Measurements from ENCODE around the gene PHF21A.

The PHF21A gene

DNA sequence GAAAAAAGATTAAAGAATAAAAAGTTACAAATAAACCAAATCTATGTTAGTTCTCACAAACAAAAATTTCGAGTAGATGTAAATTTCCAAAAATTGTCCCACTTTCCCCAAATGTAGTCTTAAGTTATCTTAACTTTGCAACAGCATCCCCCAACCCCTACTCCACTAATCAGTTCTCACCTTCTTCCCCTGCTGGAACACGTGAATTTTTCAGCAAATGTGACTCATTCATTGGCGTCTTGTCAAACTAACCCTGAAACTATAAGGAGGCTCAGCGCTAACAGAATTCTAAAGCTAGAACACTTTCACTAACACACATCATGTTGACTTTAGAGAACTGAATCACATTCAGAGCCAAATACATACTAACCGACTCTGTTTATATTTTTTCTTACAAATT, 46.1 kb downstream of the PHF21A start:
- no peak for DNase-seq

DNA sequence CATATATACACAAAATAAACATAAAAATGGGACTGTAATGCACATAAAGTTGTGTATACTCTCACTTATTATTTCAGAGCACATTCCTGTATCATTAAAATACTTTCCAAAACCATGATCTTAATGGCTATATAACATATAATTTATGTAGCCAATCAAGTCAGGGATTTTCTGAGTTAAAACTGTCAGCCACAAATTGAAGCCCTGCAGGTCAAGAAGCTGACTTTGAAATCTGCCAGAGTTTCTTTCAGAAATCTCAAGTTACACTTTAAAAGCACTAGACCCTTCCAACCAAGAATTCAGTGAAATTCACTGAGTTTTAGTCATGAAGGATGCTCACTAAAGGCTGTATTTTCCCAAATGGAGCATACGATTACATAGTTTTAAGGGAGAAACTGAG, 47.6 kb downstream of the PHF21A start:
- DNase-seq: no peak

DNA sequence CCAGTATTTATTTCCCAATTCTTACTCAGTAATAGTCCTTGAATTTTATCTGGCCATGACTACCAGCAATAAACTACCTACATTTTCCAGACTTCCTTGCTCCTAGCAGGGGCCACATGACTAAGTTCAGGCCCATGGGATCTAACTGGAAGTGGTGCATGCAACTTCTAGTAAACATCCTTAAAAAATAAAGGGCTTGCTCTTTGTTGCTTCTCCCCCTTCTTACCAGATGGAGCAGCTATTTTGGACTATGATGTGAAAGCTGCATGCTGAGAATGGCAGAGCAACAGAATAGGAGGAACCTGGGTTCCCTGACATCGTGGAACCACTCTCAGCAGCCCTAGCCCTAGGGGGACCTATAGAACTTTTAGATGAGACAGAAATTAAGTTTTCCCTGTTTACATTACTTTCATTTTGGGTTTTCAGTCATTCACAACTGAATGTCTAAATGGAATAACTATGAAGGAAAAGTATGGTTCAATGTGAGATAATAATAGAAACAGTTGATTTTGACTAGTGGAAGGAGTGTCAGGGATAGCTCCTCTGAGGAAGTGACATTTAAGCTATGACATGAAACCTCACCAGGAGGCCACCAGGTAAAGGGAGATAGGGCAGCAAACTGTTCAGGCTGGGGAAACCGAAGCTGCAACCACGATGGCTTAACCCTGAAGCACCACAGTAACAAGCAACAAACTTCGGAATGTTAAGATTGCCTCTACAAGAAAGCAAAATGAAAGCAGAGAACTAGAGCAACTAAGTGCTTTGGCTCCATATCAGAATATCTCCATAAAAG, 48.9 kb downstream of the PHF21A start:
- no peak for DNase-seq

DNA sequence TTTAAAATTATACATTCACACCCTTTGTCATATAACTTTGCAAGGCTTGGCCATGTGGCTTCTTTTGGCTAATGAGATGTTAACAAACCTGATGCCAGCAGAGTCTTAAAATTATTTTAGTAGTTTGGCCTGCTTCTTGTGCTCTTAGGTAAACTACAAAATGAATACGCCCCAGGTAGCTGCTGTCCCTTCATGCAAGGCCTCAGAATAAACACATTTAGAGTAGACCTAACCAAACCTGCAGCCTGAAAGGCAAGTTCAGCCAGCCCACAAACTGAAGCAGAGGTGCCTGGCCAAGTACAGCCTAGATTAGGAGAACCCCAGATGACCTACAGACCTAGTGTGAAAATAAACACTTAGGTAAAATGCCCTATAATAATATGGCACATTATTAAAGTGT, 50.2 kb downstream of the PHF21A start:
- no peak for DNase-seq

DNA sequence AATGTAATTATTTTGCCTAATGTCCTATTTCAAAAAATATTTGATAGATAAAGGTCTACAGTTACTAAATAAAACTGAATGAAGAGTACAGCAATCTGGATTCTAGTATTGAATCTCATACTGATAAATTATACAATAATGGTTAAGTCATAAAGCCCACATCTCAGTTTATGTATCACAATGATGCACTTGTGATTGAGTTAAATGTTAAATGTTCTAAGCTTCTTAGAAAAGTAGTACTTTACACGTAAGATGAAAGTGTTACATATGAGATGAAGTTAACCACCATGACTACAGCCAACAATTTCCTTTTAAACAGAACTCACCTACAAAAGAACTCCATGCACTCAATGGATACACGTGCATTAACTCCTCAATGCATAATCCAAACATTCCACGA, 51.7 kb downstream of the PHF21A start:
- no peak for DNase-seq

DNA sequence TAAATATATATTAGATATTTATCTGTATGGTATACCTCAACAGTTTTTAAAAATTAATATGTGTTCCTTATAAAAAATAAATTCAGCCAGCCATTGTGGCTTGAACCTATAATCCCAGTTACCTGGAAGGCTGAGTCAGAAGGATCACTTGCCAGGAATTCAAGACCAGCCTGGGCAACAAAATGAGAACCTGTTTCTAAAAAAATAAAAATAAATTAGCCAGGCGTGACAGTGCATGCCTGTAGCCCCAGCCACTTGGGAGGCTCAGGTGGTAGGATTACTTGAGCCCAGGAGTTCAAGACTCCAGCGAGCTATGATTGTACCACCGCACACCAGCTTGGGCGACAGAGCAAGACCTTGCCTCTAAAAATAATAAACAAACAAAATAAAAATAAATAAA, 54.9 kb downstream of the PHF21A start:
- DNase-seq: no peak

DNA sequence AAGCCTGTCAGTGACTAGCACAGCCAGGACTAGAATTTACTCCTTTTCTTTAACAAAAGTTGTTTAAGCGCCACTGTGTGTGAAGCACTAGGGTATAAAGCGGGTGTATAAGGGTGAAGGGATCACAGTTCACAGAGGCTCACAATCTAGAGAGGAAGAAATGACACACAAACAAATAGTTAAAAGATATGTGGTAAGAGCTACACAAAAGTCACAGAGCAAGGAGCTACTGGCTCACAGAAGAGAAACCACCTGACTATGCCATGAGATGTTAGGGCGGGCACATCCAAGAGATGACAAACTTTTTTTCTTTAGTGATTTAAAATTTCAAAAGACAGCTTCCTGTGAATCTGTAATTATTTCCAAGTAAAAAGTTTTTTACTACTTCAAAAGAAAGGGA, 55.6 kb downstream of the PHF21A start:
- DNase-seq: no peak

DNA sequence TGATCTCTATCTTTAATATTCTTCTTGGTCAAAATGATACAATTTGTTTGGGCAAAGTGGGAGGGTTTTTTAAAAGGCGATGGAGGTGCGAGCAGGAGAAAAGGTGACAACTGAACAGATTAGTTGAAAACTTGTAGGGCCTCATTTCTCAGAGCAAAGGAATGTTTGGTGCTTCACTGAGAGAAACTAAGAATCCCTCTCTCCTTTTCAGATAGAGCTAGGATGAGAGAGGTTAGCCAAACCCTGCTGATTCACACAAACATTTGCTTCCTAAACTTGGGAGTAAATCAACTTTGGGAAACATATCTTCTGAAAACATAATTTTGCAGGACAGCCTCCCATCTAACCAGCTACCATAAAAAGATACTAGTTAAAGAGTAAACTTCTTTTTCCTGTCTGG, 57.0 kb downstream of the PHF21A start:
- DNase-seq: no peak

DNA sequence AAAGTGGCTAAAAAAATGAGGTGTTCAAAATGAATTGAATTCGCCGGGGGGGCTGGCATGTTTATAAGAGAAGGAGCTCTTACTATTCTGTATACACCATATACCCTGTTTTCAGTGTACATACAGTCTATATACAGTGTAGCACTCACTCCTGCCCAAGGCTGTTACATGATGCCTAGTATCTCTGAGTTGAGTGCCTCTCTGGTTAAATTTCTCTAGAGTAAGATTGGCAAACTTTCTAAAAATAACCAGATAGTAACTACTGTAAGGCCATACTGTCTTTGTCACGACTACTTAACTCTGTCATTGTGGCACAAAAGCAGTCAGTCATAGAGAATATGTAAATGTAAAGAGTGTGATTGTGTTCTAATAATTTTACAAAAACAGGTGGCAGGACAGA, 58.1 kb downstream of the PHF21A start:
- DNase-seq: no peak

DNA sequence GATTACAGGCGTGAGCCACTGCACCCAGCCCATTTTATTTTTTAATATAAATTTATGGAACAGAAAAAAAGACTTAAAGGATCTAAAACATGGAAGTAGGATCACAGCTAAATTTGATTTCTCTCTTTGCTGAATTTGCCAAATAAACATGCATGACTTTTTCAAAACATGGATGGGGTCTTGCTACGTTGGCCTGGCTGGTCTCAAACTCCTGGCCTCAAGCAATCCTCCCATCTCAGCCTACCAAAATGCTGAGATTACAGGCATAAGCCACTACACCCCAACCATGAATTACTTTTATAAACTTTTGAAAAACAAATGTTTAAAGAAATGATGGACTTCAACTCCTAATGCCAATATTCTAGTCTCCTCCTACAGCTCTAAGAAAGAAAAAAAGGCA, 61.2 kb downstream of the PHF21A start:
- no peak for DNase-seq

DNA sequence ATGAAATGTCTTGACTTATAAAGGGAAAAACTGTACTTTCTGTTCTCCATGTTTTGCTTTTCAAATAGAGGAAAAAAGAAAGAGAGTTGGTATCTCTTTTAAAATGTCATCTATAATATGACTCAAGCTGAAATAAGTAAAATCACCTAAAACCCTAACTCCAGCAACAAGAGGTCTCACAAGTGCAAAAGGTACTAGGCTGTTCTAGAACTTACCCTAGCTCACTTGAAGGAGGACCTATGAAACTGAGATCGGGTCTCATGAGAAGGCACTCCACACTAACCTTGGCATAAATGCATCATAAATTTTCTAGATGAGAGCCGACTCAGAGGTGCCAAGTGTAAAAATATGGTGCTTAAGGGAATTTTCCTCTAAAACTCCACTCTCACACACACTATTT, 63.8 kb downstream of the PHF21A start:
- DNase-seq: no peak

DNA sequence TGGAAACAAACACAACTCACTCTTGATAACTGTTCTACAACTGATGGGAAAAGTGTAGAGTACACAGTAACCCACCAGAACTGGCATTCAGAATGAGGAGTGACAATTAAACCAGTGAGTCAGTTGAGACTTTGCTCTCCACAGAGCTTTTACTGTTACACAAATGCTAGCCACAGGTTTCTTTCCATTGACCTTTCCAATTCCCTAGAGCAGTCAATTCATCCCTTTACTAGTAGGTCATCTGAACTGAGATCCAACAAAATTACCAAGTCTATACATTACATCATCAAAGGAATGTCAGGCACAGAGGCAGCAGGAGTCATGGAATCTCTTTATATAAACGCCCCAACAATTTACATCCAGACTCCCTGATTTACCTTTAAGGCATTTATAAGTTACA, 65.9 kb downstream of the PHF21A start:
- no peak for DNase-seq

DNA sequence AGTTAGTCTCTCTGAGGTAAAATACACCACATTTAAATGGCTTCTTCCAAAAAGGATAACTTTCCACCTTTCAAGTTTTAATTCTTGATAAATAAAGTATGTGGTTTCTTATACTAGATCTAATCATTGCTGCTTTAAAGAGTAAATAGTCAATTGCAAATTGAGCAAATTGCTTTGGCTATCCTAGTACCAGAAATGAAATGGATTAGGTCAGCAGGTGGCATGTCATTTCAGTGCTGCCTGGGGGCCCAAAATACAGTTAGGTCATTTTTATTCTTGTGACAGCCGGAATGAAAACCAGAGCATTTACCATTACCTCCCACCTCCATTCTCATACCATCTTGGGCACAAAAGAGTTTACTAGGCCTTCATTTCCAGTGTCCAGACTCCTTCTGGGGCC, 70.2 kb downstream of the PHF21A start:
- no peak for DNase-seq

DNA sequence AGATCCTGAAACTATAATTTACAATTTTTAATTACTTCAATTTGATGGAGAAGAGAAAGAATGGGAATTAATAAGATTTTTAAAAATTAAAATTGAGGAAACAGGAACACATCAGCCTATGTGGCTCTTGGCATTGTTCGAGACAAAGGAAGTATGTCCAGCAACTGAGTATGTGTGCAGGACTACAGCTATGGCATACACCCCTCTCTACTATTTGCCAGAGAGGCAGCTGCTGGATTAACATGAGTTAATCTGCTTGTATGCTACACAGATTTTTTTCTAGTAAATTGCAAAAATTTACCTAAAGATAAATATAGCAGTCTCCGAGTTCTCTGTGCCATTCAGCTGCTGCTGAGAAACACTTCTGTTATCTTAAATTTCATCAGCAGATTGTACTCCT, 70.6 kb downstream of the PHF21A start:
- no peak for DNase-seq

DNA sequence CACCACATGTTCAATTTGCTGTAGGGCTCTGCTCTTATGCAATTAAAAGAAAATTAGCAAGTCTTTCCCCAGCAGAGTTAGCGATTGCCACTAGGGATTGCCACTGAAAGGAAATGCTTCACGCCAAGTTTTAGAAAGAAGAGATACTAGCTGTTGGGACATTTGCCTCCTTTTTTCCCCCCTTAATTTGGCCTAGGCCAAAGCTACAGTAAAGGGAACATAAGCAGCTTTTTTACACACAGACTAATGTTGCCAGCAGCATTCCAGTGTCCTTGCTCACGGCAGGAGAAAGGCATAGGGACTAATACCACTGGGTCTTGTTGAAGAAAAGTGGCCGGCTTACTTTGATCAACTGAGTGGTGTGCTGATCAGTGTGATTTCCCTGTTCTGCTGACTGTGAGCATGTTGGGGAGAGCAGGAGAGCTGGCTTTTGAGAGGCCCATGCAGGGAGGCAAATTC, 71.2 kb downstream of the PHF21A start:
- DNase-seq: no peak

DNA sequence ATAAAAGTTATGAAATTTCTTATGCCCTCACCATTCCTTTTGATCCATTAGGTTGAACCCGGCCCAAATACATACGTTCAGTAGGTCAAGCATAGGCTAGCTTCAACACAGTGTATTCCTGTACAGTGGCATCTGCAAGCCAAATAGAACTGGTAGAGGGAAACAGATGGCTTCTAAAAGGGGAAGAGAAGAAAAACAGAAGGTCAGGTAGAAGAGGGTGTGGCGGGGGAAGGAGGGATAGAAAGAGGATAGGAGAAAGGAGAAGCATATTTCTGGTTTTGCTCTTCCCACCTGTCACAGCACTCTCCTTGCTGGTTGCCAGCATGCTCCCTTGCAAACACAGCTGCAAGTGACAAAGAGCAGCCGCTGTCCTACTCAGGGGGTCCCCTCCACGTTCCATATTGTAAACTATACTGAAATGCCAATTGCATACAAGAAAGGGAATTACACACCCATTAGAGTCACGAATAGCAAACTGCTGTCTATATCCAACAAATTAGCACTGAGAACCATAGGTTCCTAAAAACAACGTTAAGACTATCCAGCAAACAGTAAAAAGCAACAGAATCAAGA, 71.8 kb downstream of the PHF21A start:
- DNase-seq: no peak

DNA sequence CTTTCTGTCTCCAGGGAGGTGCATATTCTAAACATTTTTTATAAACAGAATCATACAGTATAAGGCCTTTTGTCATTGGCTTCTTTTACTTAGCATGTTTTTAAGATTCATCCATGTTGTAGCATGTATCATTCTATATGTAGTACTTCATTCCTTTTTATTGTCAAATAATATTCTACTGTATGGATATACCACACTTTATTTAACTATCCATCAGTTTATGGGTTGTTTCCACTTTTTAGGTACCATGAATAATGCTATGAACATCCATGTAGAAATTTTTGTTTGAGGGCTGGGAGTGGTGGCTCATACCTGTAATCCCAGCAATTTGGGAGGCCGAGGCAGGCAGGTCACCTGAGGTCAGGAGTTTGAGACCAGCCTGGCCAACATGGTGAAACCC, 73.1 kb downstream of the PHF21A start:
- no peak for DNase-seq

DNA sequence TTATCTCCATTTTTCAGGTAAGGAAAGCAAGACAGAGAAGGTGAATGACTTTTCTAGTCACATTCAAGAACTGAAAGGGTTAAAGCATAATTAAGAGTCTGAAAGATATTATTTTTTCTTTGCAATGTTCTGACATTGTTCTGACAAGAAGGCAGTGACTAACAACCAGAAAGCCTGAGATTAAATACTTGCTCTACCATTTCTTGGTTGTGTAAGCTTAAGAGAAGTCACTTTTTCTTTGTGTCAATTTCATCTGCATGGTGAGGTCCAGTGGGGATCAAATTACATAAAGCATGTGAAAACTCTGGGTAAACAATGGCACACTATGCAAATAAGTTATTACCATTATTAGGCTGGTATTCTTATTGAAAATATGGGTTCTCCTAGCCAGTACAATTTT, 73.7 kb downstream of the PHF21A start:
- no peak for DNase-seq

DNA sequence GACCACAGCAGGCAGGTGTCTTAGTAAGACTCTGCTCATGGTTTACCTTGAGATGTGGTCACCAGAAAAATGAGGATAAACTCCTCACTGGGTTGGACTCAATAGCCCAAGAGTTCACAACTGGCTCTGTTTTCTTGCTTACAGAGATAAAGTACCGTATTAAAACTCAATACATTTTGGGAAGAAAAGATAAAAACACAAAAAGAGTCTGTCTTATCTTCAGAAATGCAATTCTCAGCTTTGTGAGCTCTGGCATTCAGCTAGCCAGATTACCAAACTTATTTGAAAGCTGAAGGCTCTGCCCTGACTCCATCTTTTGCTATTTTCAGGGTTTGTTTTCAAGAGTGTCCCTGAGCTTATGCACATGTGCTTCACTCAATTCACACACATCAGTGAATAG, 75.4 kb downstream of the PHF21A start:
- no peak for DNase-seq

DNA sequence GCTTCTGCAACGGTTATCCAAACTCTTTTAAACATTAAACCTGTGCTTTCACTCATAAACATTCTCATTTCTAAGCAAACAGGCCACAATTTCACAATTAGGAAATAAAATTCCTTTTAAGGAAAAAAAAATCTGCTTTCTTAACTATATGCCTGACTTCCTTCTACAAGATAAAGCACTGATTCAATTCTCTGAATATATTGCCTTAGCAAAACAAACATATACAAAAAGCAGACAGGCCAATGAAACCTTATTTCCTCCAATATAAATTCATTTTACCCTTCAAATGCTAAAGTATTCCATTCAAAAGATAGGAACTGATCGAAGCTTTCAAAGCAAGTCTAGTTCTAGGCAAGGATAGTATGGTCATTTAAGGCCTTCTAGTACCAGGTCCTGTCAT, 76.7 kb downstream of the PHF21A start:
- DNase-seq: no peak

DNA sequence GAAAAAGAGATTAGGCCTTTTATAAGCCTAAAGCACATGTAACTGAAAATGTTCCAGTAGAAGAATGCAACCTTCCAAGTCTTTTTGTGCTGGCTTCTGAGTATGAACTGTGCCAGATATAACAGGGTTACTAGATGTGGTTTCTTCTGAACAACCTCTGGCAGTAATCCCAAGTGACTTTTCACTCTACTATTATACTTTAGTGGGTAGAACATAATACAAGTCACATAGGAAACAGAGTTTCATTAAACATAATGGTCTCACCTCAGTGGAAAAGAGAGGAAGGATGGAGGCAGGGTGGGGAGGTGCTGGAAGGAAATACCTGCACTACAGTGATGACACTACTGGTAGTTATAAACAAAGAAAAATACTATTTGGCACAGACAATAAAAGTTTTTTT, 81.3 kb downstream of the PHF21A start:
- no peak for DNase-seq

DNA sequence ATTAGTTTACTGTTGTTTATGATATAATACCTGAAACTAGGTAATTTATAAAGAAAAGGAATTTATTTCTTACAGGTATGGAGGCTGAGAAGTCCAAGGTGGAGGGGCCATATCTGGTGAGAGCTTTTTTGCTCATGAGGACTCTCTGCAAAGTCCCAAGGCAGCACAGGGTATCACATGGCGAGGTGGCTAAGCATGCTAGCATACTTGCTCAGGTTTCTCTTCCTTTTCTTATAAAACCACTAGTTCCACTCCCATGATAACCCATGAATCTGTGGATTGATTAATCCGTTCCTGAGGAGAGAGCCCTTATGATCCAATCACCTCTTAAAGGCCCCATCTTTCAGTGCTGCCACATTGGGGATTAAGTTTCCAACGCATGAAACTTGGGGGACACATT, 82.7 kb downstream of the PHF21A start:
- no peak for DNase-seq

DNA sequence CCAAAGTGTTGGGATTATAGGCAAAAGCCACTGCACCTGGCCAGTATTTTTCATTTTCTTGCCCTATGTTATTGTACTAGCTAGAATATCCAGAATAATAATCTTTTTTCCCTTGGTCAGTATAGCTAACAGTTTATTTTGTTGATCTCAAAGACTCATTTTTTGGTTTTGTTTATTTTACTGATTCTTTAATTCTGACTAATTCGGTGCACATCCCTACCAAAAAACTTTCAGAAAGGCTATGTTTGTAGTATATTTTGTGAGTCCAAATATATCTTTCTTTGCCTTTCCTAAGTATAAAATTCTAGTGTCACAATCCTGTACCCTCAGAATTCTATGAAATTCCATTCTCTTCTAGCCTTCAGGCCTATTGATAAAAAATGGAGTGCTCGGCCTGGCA, 84.3 kb downstream of the PHF21A start:
- no peak for DNase-seq

DNA sequence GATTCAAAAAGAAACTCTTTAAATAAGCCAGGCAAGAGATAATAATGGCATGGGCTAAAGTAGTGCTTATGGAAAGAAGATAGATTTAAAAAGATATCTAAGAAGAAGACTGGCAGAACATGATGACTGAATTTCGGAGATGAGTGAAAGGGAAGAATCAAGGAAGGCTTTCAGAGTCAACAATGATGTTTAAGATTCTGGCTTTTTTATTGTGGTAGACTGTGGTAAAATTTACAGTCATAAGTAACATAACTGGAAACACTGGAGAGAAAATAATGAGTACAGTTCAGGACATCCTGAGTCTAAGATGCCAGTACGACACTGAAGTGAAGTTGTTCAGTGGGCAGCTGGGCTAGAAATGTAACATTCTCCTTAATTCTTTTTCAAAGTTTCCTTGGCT, 85.2 kb downstream of the PHF21A start:
- no peak for DNase-seq

DNA sequence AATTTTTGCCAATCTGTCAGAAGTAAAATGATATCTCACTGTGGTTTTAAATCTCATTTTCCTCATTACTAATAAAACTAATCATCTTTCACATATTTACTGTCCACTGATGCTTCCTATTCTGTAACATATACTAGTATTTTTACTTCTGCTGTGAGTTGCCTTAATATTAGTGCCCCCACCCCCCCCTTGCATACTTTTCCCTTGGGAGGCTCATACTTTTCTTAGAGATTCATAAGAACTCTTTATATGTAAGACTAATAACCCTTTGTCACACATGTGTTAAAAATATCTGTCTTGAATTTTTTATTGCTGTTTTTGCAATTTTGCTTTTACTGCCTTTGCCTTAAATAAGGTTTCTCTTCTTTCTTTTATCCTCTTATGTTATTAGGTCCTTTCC, 87.2 kb downstream of the PHF21A start:
- DNase-seq: no peak

All from CD4-positive, alpha-beta T cell treated with Interleukin-21 for 1 hour (primary cell).